ENCODE measurements around the gene ZDHHC7.

ZDHHC7 gene

DNA sequence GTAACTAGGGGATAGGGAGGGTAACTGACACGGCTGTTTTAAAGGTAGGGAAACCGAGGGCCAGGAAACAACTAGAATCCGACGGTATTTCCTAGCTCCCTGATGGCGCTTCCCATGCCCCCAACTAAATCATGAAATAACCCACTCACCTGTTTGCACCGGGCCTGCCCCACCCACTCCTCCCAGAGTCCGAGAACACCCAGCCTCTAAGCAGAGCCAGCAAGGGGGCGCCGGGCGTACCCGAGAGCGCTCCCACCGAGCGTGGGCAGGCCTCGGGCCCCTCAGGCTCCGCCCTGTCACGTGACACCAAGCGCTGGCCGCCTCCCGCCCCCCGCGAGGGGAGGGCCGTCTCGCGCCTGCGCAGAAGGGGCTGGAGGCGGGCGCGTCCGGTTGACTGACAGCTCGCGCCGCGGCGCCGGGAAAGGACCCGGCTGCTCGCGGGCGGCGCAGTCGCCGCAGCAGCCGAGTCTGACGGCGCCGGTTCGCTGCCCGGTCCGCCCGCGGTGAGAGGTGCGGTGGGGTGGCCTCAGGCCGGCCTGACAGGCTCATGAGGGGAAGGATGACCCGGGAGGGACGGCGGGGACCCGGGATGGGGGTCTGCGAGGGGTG lies 16.1 kb upstream of the ZDHHC7 start, which contains the start of gene KIAA0513:
KIAA0513 (plus strand) TSS at position 447 of the 609 bp plus-strand sequence. CDS start 39,277 bp downstream, outside the sequence.
- TF ChIP-seq ZNF565 (CRISPR knock-in tag; conservative IDR thresholded peaks at IDR 0.05; ENCODE audit: low read depth) (no peak), ISL1 (CRISPR knock-in tag; IDR thresholded peaks at IDR 0.05) (no peak), TOX (CRISPR knock-in tag; IDR thresholded peaks at IDR 0.05; ENCODE audit: borderline replicate concordance) (no peak), ESRRG (CRISPR knock-in tag; IDR thresholded peaks at IDR 0.05) (no peak), ZC3H10 (CRISPR knock-in tag; IDR thresholded peaks at IDR 0.05) (no peak), ZNF8 (CRISPR knock-in tag; IDR thresholded peaks at IDR 0.05) (0 out of 2 replicates have a peak, but pooled peaks have one; percentile 26)
- TF ChIP-seq, protein P1, sequence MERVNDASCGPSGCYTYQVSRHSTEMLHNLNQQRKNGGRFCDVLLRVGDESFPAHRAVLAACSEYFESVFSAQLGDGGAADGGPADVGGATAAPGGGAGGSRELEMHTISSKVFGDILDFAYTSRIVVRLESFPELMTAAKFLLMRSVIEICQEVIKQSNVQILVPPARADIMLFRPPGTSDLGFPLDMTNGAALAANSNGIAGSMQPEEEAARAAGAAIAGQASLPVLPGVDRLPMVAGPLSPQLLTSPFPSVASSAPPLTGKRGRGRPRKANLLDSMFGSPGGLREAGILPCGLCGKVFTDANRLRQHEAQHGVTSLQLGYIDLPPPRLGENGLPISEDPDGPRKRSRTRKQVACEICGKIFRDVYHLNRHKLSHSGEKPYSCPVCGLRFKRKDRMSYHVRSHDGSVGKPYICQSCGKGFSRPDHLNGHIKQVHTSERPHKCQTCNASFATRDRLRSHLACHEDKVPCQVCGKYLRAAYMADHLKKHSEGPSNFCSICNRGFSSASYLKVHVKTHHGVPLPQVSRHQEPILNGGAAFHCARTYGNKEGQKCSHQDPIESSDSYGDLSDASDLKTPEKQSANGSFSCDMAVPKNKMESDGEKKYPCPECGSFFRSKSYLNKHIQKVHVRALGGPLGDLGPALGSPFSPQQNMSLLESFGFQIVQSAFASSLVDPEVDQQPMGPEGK (CRISPR knock-in tag; IDR thresholded peaks at IDR 0.05; ENCODE audit: borderline replicate concordance), result no peak
- TF ChIP-seq, protein P2, sequence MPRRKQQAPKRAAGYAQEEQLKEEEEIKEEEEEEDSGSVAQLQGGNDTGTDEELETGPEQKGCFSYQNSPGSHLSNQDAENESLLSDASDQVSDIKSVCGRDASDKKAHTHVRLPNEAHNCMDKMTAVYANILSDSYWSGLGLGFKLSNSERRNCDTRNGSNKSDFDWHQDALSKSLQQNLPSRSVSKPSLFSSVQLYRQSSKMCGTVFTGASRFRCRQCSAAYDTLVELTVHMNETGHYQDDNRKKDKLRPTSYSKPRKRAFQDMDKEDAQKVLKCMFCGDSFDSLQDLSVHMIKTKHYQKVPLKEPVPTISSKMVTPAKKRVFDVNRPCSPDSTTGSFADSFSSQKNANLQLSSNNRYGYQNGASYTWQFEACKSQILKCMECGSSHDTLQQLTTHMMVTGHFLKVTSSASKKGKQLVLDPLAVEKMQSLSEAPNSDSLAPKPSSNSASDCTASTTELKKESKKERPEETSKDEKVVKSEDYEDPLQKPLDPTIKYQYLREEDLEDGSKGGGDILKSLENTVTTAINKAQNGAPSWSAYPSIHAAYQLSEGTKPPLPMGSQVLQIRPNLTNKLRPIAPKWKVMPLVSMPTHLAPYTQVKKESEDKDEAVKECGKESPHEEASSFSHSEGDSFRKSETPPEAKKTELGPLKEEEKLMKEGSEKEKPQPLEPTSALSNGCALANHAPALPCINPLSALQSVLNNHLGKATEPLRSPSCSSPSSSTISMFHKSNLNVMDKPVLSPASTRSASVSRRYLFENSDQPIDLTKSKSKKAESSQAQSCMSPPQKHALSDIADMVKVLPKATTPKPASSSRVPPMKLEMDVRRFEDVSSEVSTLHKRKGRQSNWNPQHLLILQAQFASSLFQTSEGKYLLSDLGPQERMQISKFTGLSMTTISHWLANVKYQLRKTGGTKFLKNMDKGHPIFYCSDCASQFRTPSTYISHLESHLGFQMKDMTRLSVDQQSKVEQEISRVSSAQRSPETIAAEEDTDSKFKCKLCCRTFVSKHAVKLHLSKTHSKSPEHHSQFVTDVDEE (CRISPR knock-in tag; IDR thresholded peaks at IDR 0.05), result 0 out of 2 replicates have a peak, but pooled peaks have one; percentile 20
- ATAC-seq, result peak; percentile 79

DNA sequence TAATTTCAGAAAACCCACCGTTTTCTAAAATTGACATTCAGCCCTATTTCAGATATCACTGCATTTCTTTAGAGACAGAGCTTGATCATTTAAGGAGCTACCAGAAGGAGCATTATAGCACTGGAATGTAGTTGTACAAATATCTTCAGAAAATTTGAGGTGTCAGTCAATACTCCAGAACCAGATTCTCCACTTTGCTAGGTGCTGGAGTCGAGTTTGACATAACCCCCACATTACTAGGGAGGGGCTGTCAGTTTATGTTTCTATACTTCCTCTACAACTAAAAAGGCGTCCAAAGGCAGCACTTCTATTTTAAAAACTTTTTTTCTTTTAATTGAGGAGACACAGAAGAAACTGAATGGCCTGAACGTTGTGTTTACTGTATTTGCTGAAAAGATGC lies 15.4 kb upstream of the ZDHHC7 start:
- TF ChIP-seq ESRRG (CRISPR knock-in tag; IDR thresholded peaks at IDR 0.05) (no peak), CSDC2 (CRISPR knock-in tag; IDR thresholded peaks at IDR 0.05) (no peak), ZFP3 (CRISPR knock-in tag; IDR thresholded peaks at IDR 0.05) (no peak), ZFP30 (CRISPR knock-in tag; IDR thresholded peaks at IDR 0.05) (no peak), ARNTL (CRISPR knock-in tag; IDR thresholded peaks at IDR 0.05; ENCODE audit: borderline replicate concordance, low read depth) (no peak), TOX (CRISPR knock-in tag; IDR thresholded peaks at IDR 0.05; ENCODE audit: borderline replicate concordance) (no peak)
- TF ChIP-seq, protein P3, sequence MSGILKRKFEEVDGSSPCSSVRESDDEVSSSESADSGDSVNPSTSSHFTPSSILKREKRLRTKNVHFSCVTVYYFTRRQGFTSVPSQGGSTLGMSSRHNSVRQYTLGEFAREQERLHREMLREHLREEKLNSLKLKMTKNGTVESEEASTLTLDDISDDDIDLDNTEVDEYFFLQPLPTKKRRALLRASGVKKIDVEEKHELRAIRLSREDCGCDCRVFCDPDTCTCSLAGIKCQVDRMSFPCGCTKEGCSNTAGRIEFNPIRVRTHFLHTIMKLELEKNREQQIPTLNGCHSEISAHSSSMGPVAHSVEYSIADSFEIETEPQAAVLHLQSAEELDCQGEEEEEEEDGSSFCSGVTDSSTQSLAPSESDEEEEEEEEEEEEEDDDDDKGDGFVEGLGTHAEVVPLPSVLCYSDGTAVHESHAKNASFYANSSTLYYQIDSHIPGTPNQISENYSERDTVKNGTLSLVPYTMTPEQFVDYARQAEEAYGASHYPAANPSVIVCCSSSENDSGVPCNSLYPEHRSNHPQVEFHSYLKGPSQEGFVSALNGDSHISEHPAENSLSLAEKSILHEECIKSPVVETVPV (CRISPR knock-in tag; IDR thresholded peaks at IDR 0.05), result no peak
- TF ChIP-seq, protein P1 (CRISPR knock-in tag; IDR thresholded peaks at IDR 0.05; ENCODE audit: borderline replicate concordance), result no peak
- TF ChIP-seq, protein P4, sequence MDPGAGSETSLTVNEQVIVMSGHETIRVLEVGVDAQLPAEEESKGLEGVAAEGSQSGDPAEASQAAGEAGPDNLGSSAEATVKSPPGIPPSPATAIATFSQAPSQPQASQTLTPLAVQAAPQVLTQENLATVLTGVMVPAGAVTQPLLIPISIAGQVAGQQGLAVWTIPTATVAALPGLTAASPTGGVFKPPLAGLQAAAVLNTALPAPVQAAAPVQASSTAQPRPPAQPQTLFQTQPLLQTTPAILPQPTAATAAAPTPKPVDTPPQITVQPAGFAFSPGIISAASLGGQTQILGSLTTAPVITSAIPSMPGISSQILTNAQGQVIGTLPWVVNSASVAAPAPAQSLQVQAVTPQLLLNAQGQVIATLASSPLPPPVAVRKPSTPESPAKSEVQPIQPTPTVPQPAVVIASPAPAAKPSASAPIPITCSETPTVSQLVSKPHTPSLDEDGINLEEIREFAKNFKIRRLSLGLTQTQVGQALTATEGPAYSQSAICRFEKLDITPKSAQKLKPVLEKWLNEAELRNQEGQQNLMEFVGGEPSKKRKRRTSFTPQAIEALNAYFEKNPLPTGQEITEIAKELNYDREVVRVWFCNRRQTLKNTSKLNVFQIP (CRISPR knock-in tag; IDR thresholded peaks at IDR 0.05; ENCODE audit: borderline replicate concordance, low read depth), result no peak
- TF ChIP-seq, protein P5, sequence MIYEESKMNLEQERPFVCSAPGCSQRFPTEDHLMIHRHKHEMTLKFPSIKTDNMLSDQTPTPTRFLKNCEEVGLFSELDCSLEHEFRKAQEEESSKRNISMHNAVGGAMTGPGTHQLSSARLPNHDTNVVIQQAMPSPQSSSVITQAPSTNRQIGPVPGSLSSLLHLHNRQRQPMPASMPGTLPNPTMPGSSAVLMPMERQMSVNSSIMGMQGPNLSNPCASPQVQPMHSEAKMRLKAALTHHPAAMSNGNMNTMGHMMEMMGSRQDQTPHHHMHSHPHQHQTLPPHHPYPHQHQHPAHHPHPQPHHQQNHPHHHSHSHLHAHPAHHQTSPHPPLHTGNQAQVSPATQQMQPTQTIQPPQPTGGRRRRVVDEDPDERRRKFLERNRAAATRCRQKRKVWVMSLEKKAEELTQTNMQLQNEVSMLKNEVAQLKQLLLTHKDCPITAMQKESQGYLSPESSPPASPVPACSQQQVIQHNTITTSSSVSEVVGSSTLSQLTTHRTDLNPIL (CRISPR knock-in tag; IDR thresholded peaks at IDR 0.05; ENCODE audit: low read depth), result no peak
- ATAC-seq, result no peak
